HG03025 (cell line): ENCODE results near the gene SPINT3.
"Not testable (repeated sequence)": the region's sequence is repeated elsewhere in the genome, so short reads cannot be mapped to it uniquely, and the experiment has no call there.

Source experiments
- ATAC-seq: cut with Tn5 transposase; IDR thresholded peaks from one replicate; pipeline ENCODE4 v1.9.1; 2021; ENCODE audit warnings: mild to moderate bottlenecking, moderate library complexity; ENCODE audit not compliant: unreplicated experiment, low FRiP score

Gene SPINT3

GRCh38 chr20:45503403-45503802 lies 12.0 kb downstream of the SPINT3 start:
- no peak for ATAC-seq

GRCh38 chr20:45502561-45502960 lies 12.9 kb downstream of the SPINT3 start:
- ATAC-seq: no peak

GRCh38 chr20:45501600-45501999 lies 13.8 kb downstream of the SPINT3 start:
- ATAC-seq: no peak

- ATAC-seq: no peak
Observed at GRCh38 chr20:45500022-45500421, 15.4 kb downstream of the SPINT3 start.

DNA sequence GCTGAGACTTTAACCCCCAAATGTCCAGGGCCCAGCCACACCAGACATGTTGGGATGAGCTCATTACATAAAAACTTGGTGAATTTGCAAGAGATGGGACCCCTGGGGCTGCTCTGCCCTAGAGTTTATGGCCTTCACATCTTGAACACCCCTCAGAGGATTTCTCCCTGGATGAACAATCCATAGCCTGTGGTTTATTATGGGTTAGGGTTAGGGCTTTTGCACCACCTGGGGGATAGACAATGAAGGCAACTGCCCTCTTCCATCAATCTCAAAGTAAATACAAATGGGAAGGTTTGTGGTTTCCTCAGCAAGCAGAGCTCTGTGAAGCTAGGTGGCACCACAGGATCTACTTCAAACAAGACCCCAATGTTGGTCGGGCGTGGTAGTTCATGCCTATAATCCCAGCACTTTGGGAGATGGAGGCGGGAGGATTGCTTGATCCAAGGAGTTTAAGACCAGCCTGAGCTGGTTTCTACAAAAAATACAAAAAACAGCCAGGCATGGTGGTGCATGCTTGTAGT lies 17.4 kb downstream of the SPINT3 start:
- ATAC-seq: no peak

- ATAC-seq: no peak
Observed at GRCh38 chr20:45496166-45496565, 19.3 kb downstream of the SPINT3 start.

- no peak for ATAC-seq
Observed at GRCh38 chr20:45495501-45495941, 19.9 kb downstream of the SPINT3 start.

- ATAC-seq: no peak
Observed at GRCh38 chr20:45489083-45489531, 26.3 kb downstream of the SPINT3 start.

- no peak for ATAC-seq
Observed at GRCh38 chr20:45487231-45487635, 28.2 kb downstream of the SPINT3 start.

- no peak for ATAC-seq
Observed at GRCh38 chr20:45485388-45485787, 30.0 kb downstream of the SPINT3 start.

DNA sequence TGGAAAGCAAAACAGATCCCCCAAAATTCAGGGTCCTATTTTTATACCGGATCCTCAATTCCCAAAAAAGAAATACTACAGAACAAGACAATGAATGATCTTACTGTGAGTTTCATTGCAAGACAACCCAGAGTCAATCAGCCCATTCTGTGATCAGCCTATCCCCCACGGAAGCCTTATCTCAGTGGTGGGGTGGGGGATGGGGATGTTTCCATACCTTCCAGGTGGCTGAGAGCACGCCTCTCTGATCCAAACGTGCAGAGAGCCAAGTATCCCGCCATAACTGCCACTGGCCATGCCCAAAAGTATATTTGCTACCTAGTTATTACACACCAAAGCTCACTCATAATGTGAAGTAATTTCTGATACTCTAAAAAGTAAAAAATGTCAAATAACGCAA lies 30.7 kb downstream of the SPINT3 start:
- no peak for ATAC-seq

- ATAC-seq: no peak
Observed at GRCh38 chr20:45479822-45480221, 35.6 kb downstream of the SPINT3 start.

- ATAC-seq: not testable (repeated sequence)
Observed at GRCh38 chr20:45477530-45478148, 37.8 kb downstream of the SPINT3 start.

- not testable (repeated sequence) for ATAC-seq
Observed at GRCh38 chr20:45472286-45472685, 43.1 kb downstream of the SPINT3 start.

DNA sequence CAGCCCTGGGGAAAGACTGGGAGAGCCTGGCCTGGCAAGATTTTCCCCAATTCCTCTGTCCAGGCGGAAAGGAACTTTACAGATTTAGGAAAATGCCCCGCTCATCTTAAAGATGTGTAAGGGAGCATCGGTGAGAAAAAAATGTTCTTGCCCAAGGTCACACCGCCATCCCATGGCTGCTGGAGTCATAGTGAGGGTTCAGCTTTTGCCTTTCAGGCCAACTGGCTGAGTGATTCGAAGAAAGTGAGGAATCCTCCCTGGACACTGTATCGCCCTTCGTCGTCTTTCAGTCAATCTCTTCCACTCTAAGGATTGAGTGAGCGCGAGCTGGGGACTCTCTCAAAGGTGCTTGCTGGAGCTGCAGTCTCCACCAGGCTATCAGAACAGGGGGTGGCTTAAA lies 44.5 kb downstream of the SPINT3 start:
- ATAC-seq: no peak

DNA sequence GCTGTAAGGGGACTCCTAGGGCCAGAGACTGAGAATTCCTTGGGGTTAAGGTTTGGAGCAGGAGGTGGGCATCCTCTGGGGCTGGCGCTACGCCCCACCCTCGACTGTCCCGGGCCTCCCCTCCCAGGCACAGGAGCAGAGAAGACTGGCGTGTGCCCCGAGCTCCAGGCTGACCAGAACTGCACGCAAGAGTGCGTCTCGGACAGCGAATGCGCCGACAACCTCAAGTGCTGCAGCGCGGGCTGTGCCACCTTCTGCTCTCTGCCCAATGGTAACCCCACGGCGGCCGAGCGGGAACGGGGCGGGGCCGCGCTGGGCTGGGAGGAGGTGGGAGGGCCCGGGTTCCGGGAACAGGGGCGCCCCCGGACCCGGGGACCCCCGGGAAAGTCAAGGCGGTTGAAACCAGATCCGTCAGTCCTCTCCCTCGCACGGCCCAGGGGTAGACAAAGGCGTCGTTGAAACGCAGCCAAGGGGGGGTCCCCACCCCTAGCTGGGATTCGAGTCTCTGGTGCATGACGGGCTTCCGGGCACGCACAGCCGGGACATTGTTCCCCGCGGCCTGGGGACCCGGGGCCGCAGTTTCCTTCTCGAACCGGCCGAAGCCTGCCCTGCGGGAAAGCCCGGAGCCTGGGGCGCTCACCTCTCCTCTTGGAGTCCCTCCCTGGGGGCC lies 45.0 kb downstream of the SPINT3 start:
- no peak for ATAC-seq

DNA sequence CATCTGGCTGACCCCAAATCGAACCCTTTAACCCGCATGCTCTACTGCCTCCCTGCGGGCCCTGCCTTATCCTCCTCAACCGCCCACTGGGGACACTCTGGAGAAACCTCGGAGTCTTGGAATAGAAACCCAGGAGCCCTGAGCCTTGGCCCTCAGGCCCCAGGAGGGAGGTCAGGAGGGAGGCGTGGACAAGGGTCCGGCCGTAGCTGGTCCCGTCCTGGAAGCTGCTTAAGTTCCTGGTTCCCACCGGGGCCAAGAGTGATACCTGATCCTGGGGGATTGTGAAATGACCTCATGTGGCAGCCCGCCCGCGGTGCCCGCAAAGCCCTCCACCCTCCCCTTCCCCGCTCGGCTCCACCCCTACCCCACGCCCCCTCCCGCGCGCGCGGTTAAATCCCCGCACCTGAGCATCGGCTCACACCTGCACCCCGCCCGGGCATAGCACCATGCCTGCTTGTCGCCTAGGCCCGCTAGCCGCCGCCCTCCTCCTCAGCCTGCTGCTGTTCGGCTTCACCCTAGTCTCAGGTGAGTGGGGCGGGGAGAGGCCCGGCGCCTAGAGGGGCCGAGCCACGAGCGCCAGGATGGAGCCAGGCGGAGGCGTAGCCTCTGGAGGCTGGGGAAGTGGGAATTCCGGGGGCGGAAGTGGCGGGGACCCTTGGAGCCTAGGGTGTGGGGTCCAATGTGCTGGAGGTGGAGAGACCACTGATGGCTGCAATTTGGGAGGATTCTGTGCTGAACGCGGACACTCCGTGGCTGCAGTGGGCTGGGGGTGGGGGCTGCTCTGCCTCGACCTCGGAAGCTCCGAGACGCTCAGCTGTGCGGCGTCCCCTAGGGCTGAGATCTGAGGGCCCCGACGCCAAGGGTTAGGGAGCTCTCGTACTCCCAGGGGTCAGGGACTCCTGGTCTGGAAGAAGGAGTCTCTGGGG lies 45.8 kb downstream of the SPINT3 start, which contains the start of gene WFDC2:
TSS of gene WFDC2 (plus strand) at position 418 of the 926 bp plus-strand sequence. CDS start at position 447, 29 bp downstream.
- ATAC-seq: no peak

DNA sequence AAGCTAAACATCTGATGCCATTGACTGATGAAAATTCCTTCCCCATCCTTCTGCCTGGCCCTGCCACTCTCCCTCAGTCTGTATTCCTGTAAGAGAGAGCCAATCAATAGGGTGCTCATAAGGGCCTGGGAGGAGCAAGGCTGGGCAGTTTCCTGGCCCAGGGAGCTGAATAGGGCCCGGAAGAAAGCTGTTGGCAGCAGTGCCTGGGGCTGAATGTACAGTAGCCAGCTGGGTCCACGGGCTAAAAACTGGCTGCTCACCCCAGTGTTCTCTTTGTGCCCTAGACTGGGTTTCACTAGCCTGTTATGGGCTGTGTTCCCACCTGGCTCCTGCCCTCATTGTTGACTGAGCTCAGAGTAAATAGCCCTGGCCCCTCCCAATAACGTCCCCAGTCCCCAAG lies 47.6 kb downstream of the SPINT3 start:
- no peak for ATAC-seq

DNA sequence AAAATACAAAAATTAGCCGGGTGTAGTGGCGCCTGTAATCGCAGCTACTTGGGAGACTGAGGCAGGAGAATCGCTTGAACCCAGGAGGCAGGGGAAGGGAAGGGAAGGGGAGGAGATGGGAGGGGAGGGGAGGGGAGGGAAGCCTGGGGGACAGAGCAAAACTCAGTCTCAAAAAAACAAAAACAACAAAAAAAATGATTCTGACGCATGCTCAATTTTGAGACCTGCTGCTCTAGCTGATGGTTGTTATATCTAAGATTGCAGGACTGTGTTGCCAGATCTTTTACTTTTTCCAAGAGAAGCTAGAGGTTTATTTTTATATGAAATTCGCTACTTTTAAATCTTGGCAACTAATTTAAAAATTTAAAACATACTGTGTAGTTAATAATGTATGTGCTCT lies 48.2 kb downstream of the SPINT3 start:
- ATAC-seq: no peak

DNA sequence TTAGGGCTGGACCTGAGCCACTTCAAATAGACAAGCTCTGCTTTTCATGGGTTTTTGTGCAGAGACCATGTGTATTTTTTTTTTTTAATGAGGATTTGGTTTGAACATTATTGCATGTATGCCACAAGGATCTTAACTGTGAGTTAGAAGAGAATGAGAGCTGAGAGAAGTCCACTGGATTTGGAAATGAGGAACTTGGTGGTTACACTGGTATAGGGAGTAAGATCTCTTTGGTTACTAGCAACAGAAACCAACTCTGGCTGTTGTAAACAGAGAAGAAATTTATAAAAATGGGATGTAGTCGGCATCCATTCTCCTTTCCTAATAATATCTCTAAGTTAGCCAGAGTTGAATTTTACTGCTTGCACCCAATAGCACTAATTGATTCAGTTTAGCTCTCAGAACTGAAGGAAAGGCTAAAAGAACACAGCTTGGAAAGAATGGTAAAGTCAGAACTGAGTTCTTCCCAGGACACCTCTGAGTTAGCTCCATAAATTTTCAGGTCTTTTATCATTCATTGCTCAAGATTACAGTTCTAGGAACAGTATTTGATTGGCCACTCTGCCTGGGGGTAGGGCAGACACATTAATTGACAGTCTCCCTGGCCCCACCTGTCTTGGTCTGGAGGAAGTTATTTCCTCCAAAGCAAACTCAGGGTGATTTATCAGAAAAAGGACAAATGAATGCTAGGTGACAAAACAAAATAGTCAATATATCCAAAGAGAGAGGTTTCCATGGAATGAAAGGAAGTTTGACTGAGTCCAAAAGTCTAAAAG lies 49.7 kb downstream of the SPINT3 start:
- no peak for ATAC-seq
